ENCODE data around the gene MYL6B. TPM values are rescaled to one million over a fixed set of nuclear protein-coding genes. Genes with fewer than 3 reads are reported as not detected.

MYL6B gene
- total and polyA plus RNA-seq, 2 of the 4 experiments (the other 2 are of a cell fraction): 78.3 to 112 TPM

DNA sequence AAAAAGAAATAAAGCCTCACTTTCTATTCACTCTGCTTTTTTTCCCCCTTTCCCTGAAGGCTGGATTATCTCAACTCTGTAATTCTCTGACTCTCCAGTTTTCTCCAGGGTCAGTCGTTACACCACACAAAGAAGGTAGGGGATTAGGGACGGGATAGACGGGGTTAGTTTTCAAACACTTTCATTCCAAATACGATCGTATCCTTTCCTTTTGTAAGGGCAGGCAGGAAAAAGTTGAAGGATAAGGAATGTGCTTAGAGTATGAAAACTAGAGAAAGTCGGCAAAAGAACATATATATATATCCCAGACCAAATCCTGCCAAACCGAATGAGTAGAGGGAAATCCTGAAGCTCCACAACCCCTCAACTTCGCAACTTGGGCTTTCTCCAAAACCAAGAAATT is 24.9 kb upstream of the MYL6B start:
- POLR2A ChIA-PET (ENCODE audit: unreplicated experiment): interaction anchor here (1.3 to 1.9 kb wide), 3 partner anchors 10 to 95 kb away, joined by 3 to 8 read pairs (median 5); partner anchors contain the start of genes MYL6, RNF41 and ZC3H10
- H3K36me3 ChIP-seq (ENCODE audit: control insufficient read depth, insufficient read depth, low read length): peaks cover 22% of the 10 kb centered on the region
- H3K9me1 ChIP-seq (ENCODE audit: insufficient read depth, low read length): no peaks in the 10 kb centered on the region
- peak overlapping the region; percentile 72 for H3K56ac ChIP-seq (ENCODE audit: extremely low read depth, insufficient read depth, low read length)
- dilution Hi-C loops (cut with HindIII; ENCODE audit: low sequenced_read_pairs, unreplicated experiment): no loop called here
- H3K4ac ChIP-seq (ENCODE audit: low read depth, low read length): peak overlapping the region; percentile 22; the same call in 1 of the 2 replicates
- H3K4me1 ChIP-seq (ENCODE audit: control insufficient read depth, insufficient read depth, low read length): peaks cover 6% of the 10 kb centered on the region; the same call in 1 of the 2 replicates
- peak overlapping the region; percentile 64 for H2AFZ ChIP-seq (replicated peaks; ENCODE audit: low read length, poor library complexity)
- peaks cover 45 to 75% of the 10 kb centered on the region in 2 experiments for H3K79me1 ChIP-seq (ENCODE audit: low read depth in 1 of 2, low read length in 2 of 2)
- no peaks in the 10 kb centered on the region for H4K20me1 ChIP-seq (ENCODE audit: insufficient read depth, low read length)
- TF ChIP-seq, protein P1, sequence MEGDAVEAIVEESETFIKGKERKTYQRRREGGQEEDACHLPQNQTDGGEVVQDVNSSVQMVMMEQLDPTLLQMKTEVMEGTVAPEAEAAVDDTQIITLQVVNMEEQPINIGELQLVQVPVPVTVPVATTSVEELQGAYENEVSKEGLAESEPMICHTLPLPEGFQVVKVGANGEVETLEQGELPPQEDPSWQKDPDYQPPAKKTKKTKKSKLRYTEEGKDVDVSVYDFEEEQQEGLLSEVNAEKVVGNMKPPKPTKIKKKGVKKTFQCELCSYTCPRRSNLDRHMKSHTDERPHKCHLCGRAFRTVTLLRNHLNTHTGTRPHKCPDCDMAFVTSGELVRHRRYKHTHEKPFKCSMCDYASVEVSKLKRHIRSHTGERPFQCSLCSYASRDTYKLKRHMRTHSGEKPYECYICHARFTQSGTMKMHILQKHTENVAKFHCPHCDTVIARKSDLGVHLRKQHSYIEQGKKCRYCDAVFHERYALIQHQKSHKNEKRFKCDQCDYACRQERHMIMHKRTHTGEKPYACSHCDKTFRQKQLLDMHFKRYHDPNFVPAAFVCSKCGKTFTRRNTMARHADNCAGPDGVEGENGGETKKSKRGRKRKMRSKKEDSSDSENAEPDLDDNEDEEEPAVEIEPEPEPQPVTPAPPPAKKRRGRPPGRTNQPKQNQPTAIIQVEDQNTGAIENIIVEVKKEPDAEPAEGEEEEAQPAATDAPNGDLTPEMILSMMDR (conservative IDR thresholded peaks at IDR 0.05; ENCODE audit: low read depth, low read length): 0 out of 2 replicates have a peak, but pooled peaks have one; percentile 4
- no peak for TF ChIP-seq NFE2L2 (IDR thresholded peaks at IDR 0.05; ENCODE audit: low read depth, low read length)
- 0 out of 2 replicates have a peak overlapping the region, but pooled peaks have one; percentile 13 for H2BK120ac ChIP-seq (ENCODE audit: low read depth, low read length)
- 0 out of 3 replicates have a peak overlapping the region, but pooled peaks have one; percentile 3 for H2BK15ac ChIP-seq (ENCODE audit: low read depth, low read length)
- DNase-seq (no peak), ATAC-seq (ENCODE audit: low read depth) (no peak)
- no peak overlapping the region for H2AK9ac ChIP-seq (replicated peaks; ENCODE audit: low read depth, low read length, poor library complexity)
- H3K27me3 ChIP-seq (ENCODE audit: control insufficient read depth, insufficient read depth, low read length): no peaks in the 10 kb centered on the region
- CTCF ChIA-PET: interaction anchor here (1.0 to 1.3 kb wide), 3 partner anchors 9 to 80 kb away, joined by 4 to 10 read pairs (median 6); partner anchors contain the start of genes SMARCC2 and ZC3H10
- H3K23ac ChIP-seq (ENCODE audit: low read depth, low read length): 0 out of 2 replicates have a peak overlapping the region, but pooled peaks have one; percentile 4
- peak overlapping the region; percentile 36 for H3K4me3 ChIP-seq (ENCODE audit: insufficient read depth, low read depth, low read length)
- 0 out of 2 replicates have a peak overlapping the region, but pooled peaks have one; percentile 3 for H4K5ac ChIP-seq (ENCODE audit: low read depth, low read length)
- no CpG with 5 or more reads among the region's 8 CpGs for WGBS, 2 experiments (ENCODE audit: extremely low coverage in 2 of 2, insufficient read length in 1 of 2)
- H2BK20ac ChIP-seq (ENCODE audit: low read depth, low read length): no peak overlapping the region
- peak overlapping the region; percentile 20; the same call in 1 of the 2 replicates for H3K27ac ChIP-seq (ENCODE audit: insufficient read depth, low read length)
- H3K4me2 ChIP-seq (ENCODE audit: low read depth, low read length): peak overlapping the region; percentile 75
- H3K9ac ChIP-seq (ENCODE audit: low read depth, low read length): peak overlapping the region; percentile 40
- H2AK5ac ChIP-seq (ENCODE audit: low read depth, low read length): no peak overlapping the region
- peak overlapping the region; percentile 60 for H3K14ac ChIP-seq (replicated peaks; ENCODE audit: low read depth, low read length)
- peak overlapping the region; percentile 61 for H2BK5ac ChIP-seq (ENCODE audit: low read depth, low read length, poor library complexity, severe bottlenecking)
- H4K8ac ChIP-seq (ENCODE audit: low read depth in 2 of 2, low read length in 2 of 2): peak overlapping the region; percentile 8 to 32; a peak in 2 of 4 replicates
- no peak overlapping the region for H3K18ac ChIP-seq (ENCODE audit: low read depth, low read length)
- intact Hi-C loops (cut with micrococcal nuclease): loop anchor here (2.0 kb wide), 2 partner anchors 31 to 61 kb away; partner anchors contain the start of genes MYL6 and SMARCC2
- H3K9me3 ChIP-seq (ENCODE audit: control insufficient read depth, insufficient read depth, low read length): no peaks in the 10 kb centered on the region
- 0 out of 2 replicates have a peak overlapping the region, but pooled peaks have one; percentile 28 for H4K91ac ChIP-seq (ENCODE audit: insufficient read depth, low read depth, low read length)
- BruUV-seq (replicated peaks): no TSS peak
- in situ Hi-C loops (cut with MboI; ENCODE audit: low sequenced_read_pairs): loop anchor here (5.0 kb wide), 1 partner anchor 60 kb away; the partner anchor contains the start of gene SMARCC2

All from IMR-90 (cell line).